COLO829 (cell line): Measurements from ENCODE around the gene C11orf91.
"Not testable (repeated sequence)": the region's sequence is repeated elsewhere in the genome, so short reads cannot be mapped to it uniquely, and the experiment has no call there.

Experiments used
- DNase-seq: peaks from one replicate; pipeline ENCODE4 v3.0.0; 2012; ENCODE audit warnings: low spot score

Gene C11orf91

DNA sequence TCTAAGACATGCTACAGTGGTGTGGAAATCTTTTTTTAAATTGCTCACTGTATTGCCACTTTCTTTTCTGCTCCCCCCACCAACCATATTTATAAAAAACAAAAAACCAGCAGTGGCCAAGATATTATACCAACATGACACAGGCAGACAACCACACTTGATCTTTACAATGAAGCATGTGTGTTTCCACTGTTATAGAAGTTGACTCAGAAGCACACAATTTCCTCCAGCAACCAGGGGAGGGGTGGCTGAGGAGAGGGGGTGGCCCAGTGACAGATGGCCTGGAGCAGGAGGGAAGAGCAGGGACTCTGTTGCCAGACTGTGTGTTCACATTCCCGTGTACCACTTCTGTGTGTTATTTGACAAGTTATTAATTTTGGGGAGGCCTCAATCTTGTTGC is 20.8 kb upstream of the C11orf91 start:
- DNase-seq = peak; percentile 94

GRCh38 chr11:33719587-33719986 is 19.0 kb upstream of the C11orf91 start:
- no peak for DNase-seq

DNA sequence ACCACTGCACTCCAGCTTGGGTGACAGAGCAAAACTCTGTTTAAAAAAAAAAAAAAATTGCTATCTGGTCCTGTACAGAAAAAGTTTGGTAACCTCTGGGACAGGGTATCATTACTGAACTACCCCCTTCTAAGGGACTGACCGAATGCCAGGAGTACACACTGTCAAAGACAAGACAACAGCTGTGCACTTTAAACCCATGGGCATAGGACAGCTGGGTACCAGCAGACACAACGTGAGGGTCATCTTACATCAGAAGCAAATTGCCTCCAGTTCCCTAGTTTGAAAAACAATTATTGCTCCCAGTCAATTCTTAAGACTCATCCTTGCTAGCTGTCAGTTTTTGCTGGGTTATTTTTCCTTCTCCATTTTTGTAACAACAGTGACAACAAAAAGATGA is 17.8 kb upstream of the C11orf91 start:
- DNase-seq = no peak

DNA sequence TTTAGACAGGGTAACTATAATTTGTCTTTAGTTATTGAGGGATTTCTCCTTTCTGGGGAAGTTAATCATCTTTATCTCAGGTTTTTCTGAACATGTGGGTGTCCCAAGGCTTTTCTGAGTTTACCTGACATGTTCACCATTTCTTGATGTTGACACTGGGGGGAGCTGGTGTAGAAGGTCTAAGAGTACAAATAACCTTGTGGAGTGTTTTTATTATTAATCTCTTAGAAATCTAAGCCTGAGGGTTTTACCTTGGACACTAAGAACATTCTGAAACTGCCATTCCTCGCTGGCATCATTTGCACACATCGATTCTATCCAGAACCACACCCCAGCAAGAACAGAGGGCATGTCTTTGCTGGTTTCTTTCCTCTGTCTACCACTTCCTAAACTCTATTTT is 15.6 kb upstream of the C11orf91 start:
- no peak for DNase-seq

DNA sequence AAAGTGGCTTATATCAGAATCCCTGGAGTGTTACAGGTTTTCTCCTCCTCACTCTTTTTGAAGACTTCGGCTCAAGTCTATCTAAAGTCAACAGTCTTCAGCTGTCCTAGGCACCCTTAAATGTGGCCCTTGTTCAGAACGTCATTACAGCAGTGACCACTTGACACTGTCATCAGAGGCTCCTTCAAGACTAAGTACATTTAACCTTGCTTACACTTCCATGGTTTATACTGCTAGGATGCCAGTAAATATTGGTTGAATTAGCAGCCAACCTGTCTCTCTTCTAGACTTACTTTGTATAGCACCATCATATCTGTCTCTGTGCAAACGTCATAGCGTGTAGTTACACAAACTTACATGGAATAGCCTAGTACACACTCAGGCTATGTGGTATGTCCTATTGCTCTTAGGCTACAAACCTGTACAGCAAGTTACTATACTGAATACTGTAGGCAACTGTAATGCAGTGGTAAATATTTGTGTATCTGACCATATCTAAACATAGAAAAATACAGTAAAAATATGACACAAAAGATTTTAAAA is 13.3 kb upstream of the C11orf91 start:
- no peak for DNase-seq

GRCh38 chr11:33713151-33713855 is 12.7 kb upstream of the C11orf91 start:
- DNase-seq = no peak

GRCh38 chr11:33712436-33712835 is 11.8 kb upstream of the C11orf91 start:
- DNase-seq = no peak

- no peak for DNase-seq
Observed at GRCh38 chr11:33709466-33709865, 8.8 kb upstream of the C11orf91 start.

GRCh38 chr11:33708985-33709384 is 8.4 kb upstream of the C11orf91 start:
- DNase-seq = no peak

DNA sequence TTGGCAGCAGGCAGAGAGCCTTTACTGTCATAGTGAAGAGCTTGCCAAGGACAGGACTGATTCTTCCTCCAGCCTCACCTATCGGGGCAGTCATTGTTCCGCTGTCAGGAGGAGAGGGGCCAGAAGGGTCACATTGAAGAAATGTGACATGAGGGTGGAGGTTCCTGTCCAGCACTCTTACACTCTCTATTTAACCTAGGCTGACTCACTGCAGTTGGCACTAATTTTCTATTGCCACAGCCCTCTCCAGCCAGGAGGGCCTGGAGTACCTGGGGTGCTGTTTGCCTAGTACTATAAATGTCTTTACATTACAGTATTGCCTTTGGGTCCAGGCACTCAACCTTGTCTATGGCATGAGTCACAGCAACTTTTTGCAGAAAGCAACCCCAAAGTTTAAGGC is 7.2 kb upstream of the C11orf91 start:
- DNase-seq = not testable (repeated sequence)

DNA sequence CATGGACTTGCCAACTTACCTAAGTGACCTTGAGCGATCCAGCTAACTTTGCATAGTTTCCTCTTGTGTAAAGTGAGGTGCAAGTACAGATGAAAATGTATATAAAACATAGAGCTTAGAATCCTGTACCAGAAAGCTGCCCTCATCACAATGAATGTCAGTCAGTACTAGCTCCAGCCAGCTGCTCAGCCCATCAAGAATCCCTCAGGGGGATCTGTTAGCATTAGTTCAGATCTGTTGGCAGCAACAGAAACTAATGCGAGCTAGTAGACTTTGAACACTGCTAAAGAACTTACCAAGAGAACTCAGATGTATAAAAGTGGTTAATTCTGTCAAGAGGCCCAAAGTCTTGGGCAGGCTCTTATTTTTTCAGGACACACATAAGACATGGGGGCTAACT is 6.3 kb upstream of the C11orf91 start:
- DNase-seq = no peak

- no peak for DNase-seq
Observed at GRCh38 chr11:33706546-33706945, 5.9 kb upstream of the C11orf91 start.

- peak; percentile 78 for DNase-seq
Observed at GRCh38 chr11:33704240-33705002, 3.8 kb upstream of the C11orf91 start.

GRCh38 chr11:33703788-33704187 is 3.2 kb upstream of the C11orf91 start:
- DNase-seq = no peak

GRCh38 chr11:33703234-33703633 is 2.6 kb upstream of the C11orf91 start:
- no peak for DNase-seq

DNA sequence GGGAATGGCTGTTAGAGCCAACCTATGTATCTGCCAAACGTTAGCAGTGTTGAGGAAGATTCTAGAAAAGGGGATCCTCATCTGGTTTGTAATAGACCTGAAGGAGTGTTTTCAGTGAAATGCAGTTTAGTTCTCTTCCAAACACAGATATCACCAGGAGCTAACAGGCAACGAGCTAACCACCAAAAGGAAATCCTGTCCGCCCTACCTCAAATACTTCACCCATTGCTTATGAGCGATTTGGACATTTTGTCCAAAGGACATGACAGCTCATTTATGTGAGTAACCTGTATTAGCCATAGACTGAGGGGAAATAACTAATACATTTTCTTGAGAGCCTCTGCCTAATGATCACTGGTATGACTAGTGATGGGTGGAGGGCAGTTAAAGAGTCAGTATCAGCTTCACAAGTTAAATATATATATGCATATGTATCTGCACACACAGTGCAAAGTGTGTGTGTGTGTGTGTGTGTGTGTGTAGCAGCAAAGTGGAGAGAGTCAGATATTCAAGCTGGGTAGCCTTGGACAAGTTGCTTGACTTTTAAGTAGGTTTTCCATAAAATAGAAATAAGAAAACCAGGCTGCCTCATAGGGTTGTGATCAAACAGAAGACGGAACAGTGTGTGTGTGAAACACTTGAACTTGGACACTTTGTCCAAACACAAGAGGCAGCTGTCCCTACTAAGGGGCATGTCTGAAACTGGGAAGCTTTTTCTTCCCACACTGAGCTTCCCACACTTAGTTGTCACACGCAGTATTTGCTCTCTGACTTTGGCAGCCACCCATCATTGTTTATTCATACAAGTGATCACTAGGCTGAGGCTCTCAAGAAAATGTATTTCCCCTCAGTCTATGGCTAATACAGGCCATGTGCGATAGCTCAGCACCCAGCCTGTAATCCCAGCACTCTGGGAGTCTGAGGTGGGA is 940 bp upstream of the C11orf91 start:
- peak; percentile 81 for DNase-seq

DNA sequence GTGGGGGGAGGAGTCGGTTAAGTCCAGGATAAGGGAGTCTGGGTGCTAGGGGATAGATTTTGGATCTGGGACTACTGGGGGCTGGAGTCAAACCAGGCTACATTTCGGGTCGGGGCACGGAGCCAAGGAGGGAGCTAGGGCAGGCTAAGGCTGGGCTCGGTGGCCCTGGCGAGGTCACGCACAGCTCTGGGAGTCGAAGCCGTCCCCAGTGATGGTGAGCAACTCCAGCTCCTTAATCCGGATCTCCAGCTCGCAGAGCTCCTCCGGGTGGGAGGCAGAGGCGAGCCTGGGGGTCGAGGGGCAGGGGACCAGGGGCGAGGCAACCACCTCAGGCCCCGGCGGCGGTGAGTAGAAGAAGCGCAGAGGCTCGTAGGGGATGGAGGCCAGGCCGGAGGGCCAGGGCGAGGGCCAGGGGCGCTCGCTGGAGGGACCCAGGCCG is 544 bp downstream of the C11orf91 start:
- no peak for DNase-seq

GRCh38 chr11:33699515-33700062 is 1.0 kb downstream of the C11orf91 start:
- no peak for DNase-seq

GRCh38 chr11:33698921-33699320 is 1.7 kb downstream of the C11orf91 start:
- DNase-seq = no peak

DNA sequence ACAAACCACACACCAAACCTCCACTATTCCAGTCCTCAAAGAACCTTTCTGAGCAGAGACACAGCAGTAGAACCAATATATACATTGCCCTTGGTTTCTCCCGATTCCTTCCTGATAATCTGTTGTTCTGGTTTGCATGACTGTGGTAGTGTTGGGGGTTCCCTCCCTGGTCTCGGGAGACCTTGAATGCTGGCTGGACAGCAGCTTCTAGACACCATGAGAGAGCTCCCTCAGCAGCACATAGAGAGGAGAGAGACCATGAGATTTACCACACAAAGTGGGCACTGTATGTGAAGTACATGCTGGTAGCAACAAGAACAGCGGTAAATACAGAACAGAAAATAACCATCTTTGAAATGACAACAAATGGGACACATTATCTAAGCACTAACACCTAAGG is 2.6 kb downstream of the C11orf91 start:
- no peak for DNase-seq

GRCh38 chr11:33696931-33697638 is 3.5 kb downstream of the C11orf91 start:
- DNase-seq = no peak
